NB4 (cell line): ENCODE measurements around the gene KIAA1328.

Source experiments
- DNase-seq: peaks from one replicate; pipeline ENCODE4 v3.0.0; 2010; ENCODE audit warnings: low read depth
- H3K4me3 ChIP-seq: one replicate; pipeline ENCODE4 v1.5.1; 2011; ENCODE audit warnings: mild to moderate bottlenecking, low read depth, low read length, moderate library complexity
- CTCF ChIP-seq: IDR thresholded peaks from one replicate; pipeline ENCODE4 v1.5.1; 2012; ENCODE audit warnings: low read depth, low read length
- MYC ChIP-seq: IDR thresholded peaks from 2 replicates; pipeline ENCODE4 v1.6.1; 2011; ENCODE audit warnings: low read depth, low read length
- POLR2A ChIP-seq: IDR thresholded peaks from 2 replicates; pipeline ENCODE4 v1.6.1; 2011; ENCODE audit warnings: mild to moderate bottlenecking; ENCODE audit not compliant: insufficient read length; ENCODE audit errors: extremely low read depth
- TF ChIP-seq, protein P1 (sequence below): IDR thresholded peaks from 2 replicates; pipeline ENCODE4 v1.6.1; 2011; ENCODE audit warnings: low read depth, low read length

KIAA1328 gene

GRCh38 chr18:37252854-37253393, 424.0 kb downstream of the KIAA1328 start:
- H3K4me3 ChIP-seq = no peak overlapping the region
- DNase-seq = no peak
- TF ChIP-seq, protein P1, sequence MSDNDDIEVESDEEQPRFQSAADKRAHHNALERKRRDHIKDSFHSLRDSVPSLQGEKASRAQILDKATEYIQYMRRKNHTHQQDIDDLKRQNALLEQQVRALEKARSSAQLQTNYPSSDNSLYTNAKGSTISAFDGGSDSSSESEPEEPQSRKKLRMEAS = no peak
- TF ChIP-seq POLR2A (no peak), MYC (no peak), CTCF (no peak)

DNA sequence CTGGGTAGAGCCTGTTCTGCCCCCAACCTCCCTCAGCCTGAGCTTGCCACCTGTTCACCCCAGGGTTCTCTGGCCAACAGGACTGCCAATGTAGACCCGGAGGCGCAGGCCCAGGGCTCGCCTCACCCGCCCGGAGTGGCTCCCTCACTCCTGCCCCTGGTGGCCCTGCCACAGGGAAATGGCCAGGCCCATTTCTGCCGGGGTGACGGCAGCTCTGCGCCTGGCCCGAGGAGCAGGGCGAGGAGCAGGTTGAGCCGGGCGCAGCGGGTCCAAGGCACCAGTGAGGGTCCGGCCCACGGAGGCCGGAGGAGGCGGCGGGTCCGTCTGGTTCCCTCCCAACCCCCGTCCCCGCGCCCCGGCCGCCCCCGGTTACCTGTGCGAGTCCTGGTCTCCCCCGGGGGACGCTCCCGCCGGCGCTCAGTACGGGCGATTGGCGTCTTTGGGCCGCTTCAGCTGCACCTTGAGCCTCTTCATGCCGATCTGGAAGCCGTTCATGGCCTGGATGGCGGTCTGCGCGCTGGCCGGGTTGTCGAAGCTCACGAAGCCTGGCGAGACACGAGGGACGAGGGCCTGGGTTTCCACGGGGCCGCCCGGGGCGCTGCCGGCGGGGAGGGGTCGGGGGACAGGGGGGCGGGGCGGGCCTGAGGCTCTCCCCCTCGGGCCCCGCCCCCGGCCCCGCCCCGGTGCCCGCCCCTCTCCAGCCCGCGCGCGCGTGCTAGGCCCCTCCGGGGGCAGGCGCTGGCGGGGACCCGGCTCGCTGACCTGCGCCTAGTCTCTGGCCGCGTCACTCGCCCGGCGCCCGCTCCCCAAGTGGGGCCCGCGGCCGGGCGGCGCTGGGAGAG, 424.7 kb downstream of the KIAA1328 start:
- no peak for DNase-seq
- no peak for TF ChIP-seq CTCF
- no peak for TF ChIP-seq POLR2A
- TF ChIP-seq, protein P1 = no peak
- TF ChIP-seq MYC = no peak
- no peak overlapping the region for H3K4me3 ChIP-seq

GRCh38 chr18:37254236-37254754, 425.4 kb downstream of the KIAA1328 start:
- TF ChIP-seq POLR2A (no peak), CTCF (no peak), MYC (no peak)
- TF ChIP-seq, protein P1 = no peak
- no peak for DNase-seq
- no peak overlapping the region for H3K4me3 ChIP-seq

DNA sequence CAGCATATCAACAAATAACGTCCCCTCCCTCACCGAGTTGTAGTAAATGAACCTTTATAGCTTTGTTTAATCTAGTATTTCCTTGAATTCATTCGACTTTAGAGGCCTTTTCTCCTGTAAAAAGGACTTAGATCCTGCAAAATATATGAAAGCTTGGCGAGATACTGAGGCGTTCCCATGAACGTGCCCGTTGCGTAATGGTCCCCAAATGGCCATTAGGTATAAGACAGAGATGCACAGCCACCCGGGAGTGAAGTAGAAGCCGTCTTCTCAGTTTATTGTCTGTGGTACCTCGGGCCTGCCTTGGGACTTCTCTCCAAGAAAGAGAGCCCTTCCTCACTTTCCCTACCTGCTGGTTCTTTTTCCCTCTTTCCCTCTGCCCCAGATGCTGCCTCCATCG, 426.0 kb downstream of the KIAA1328 start:
- H3K4me3 ChIP-seq = no peak overlapping the region
- TF ChIP-seq MYC (no peak), CTCF (no peak), POLR2A (no peak)
- TF ChIP-seq, protein P1 = no peak
- no peak for DNase-seq

DNA sequence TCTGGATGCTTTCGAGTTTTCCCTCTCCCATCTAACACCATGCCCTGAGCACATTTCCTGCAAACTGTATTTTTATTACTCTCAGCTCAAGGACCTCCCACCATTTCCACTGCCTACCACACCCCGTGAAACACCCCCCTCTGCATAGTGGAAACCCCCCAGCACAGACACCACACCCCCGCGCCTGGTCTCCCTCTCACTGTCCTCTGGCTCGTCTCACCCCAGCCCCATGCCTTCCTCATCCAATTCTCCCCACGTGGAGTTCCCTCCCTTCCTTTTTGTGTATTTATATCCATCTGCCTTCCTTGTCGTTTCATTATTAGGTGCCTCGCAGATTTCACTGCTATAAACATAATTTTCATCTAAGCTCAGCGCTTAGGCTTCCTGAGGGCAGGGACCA, 429.2 kb downstream of the KIAA1328 start:
- no peak for DNase-seq
- H3K4me3 ChIP-seq = no peak overlapping the region
- no peak for TF ChIP-seq MYC
- TF ChIP-seq, protein P1 = no peak
- TF ChIP-seq POLR2A = no peak

GRCh38 chr18:37258819-37259218, 429.9 kb downstream of the KIAA1328 start:
- TF ChIP-seq MYC (no peak), CTCF (no peak), POLR2A (no peak)
- TF ChIP-seq, protein P1 = no peak
- H3K4me3 ChIP-seq = no peak overlapping the region
- no peak for DNase-seq
